Glomerular visceral epithelial cell (primary cell): Measurements from ENCODE around the gene L3MBTL4.

Source experiments
- DNase-seq: peaks from one replicate; pipeline ENCODE4 v3.0.0-alpha.2; 2016; ENCODE audit errors: extremely low spot score

The L3MBTL4 gene

GRCh38 chr18:5987249-5987648, 427.5 kb downstream of the L3MBTL4 start:
- DNase-seq: no peak

- DNase-seq: no peak
These were observed 428.3 kb downstream of the L3MBTL4 start for GRCh38 chr18:5986257-5986931.

- no peak for DNase-seq
These were observed 430.5 kb downstream of the L3MBTL4 start for GRCh38 chr18:5984245-5984644.

- DNase-seq: no peak
These were observed 431.2 kb downstream of the L3MBTL4 start for GRCh38 chr18:5983488-5983887.

- DNase-seq: no peak
These were observed 432.4 kb downstream of the L3MBTL4 start for GRCh38 chr18:5982332-5982731.

- DNase-seq: no peak
These were observed 434.0 kb downstream of the L3MBTL4 start for GRCh38 chr18:5980721-5981120.

- no peak for DNase-seq
These were observed 434.7 kb downstream of the L3MBTL4 start for GRCh38 chr18:5979971-5980457.

- no peak for DNase-seq
These were observed 435.4 kb downstream of the L3MBTL4 start for GRCh38 chr18:5979176-5979888.

- DNase-seq: no peak
These were observed 437.7 kb downstream of the L3MBTL4 start for GRCh38 chr18:5977022-5977421.

GRCh38 chr18:5975111-5976002, 439.4 kb downstream of the L3MBTL4 start:
- peak; percentile 44 for DNase-seq

GRCh38 chr18:5974696-5975095, 440.0 kb downstream of the L3MBTL4 start:
- DNase-seq: no peak

- DNase-seq: no peak
These were observed 441.6 kb downstream of the L3MBTL4 start for GRCh38 chr18:5973099-5973498.

- no peak for DNase-seq
These were observed 442.4 kb downstream of the L3MBTL4 start for GRCh38 chr18:5972298-5972697.

- DNase-seq: no peak
These were observed 444.7 kb downstream of the L3MBTL4 start for GRCh38 chr18:5969989-5970403.

GRCh38 chr18:5969355-5969988, 445.2 kb downstream of the L3MBTL4 start:
- DNase-seq: no peak

- no peak for DNase-seq
These were observed 447.0 kb downstream of the L3MBTL4 start for GRCh38 chr18:5967666-5968065.

- no peak for DNase-seq
These were observed 447.7 kb downstream of the L3MBTL4 start for GRCh38 chr18:5967007-5967406.

- no peak for DNase-seq
These were observed 448.2 kb downstream of the L3MBTL4 start for GRCh38 chr18:5966514-5966913.

GRCh38 chr18:5964996-5965395, 449.7 kb downstream of the L3MBTL4 start:
- DNase-seq: no peak

GRCh38 chr18:5964596-5964995, 450.1 kb downstream of the L3MBTL4 start:
- DNase-seq: no peak

GRCh38 chr18:5964108-5964507, 450.6 kb downstream of the L3MBTL4 start:
- no peak for DNase-seq

- no peak for DNase-seq
These were observed 451.4 kb downstream of the L3MBTL4 start for GRCh38 chr18:5963267-5963666.
